RKO (cell line): ENCODE data around the gene ZNF48.

Experiments used
- DNase-seq: peaks from one replicate; pipeline ENCODE4 v3.0.0-alpha.2; 2016; ENCODE audit warnings: low spot score

Gene ZNF48

DNA sequence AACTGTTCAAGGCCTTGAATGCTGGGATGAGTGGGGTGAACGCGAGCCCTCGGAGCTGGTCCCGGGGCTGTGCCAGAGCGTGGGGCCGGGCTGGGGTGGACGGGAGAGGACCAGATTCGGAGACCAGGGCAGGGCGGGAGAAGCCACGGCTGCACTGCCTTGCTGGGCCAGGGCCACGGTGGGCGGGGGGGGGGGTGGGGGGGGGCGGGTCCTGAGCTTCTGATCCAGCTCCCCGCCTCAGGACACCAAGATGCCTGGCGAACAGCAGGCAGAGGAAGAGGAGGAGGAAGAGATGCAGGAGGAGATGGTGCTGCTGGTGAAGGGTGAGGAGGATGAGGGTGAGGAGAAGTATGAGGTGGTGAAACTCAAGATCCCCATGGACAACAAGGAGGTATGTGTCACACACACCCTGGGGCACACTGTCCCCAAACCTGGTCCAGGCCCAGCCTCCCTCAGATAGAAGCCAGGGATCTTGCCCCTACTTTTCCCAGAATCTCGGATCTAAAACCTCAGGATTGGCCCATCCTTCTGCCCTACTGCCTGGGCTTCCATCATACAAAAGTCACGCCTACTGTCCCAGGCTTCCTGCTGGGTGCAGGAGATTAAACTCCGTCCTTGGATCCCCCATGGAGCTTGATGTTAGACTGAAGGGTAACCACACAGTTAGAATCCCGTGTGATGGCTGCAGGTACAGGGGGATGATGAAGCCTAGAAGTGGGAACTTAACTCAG is 12.7 kb downstream of the ZNF48 start:
- DNase-seq: peak; percentile 66

DNA sequence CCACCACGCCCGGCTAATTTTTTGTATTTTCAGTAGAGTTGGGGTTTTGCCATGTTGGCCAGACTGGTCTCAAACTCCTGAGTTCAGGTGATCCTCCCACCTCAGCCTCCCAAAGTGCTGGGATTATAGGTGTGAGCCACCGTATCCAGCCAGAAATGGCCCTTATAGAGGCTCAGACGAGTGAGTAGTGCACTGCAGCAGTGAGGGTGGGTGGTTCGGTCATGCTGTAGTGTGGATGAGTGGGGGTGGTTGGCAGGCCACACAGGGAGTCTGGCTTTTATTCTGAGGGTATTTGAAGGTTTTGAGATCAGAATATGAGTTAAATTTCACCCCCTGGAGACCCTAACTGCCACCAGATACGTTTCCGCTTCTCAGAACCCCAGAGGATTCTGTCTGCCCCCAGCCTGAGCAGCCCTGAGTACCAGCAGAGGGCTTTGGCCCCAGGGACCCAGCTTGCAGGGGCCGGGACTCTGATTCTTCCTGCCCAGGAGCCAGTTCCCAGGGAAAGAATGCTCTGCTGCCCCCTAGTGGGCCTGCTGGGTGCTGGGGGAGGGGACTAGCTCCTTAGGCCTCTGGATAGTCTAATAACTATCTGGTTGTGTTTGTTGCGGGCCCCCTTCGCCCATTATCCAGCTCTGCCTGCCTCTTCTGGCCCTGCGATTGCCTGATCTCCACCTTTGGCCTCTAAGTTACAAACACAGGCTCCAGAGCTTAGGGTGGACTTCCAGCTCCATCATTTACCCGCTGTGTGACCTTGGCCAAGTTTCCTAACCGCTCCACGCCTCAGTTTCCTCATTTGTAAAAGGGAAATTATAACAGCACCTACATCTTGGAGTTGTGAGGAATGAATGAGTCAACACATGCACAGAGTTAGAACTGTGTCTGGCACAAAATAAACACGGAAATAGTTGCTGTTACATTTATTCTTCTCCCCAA is 14.2 kb downstream of the ZNF48 start:
- peak; percentile 90 for DNase-seq

DNA sequence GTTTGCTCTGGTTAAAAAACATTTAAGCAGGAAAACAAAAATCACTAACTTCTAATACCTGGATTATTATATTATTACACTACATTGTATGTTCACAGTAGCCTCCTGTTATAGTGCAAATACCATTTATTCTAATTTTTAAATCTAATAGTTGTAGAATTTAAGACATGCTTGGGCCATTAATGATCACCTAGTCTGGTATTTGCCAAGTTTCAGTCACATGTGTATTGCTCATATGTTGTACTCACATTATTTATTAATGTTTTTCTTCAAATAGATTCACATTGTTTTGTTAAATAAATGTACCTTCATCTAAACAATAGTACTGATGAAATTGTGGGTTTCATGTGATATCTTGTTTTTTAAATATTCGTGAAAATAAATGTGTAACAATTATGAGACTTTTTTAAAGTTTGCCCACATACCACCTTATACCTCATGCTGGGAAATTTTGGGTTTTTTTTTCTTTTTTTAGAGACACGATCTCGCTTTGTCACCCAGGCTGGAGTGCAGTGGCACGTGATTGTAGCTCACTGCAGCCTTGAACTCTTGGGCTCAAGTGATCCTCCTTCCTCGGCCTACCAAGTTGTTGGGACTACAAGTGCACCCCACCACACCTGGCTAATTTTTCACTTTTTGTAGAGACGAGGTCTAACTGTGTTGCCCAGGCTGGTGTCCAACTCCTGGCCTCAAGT is 18.0 kb downstream of the ZNF48 start:
- no peak for DNase-seq

DNA sequence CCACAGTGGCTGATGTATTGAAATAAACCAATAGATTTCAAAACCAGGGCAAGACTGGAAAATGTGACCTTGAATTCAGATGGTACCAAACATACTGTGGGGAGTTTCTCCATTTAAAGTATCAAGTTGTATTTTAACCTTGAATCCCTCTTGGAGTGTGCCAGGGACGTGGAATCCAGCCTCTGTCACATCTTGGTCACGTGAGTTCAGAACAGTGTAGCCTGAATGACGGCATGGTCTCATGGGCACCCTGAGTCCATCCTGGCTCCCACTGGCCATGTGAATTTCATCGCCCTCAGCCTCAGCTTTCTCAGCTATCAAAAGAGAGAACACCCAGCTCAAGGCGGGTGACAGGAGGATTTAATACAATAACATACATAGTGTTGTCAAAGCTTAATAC is 18.9 kb downstream of the ZNF48 start:
- no peak for DNase-seq

DNA sequence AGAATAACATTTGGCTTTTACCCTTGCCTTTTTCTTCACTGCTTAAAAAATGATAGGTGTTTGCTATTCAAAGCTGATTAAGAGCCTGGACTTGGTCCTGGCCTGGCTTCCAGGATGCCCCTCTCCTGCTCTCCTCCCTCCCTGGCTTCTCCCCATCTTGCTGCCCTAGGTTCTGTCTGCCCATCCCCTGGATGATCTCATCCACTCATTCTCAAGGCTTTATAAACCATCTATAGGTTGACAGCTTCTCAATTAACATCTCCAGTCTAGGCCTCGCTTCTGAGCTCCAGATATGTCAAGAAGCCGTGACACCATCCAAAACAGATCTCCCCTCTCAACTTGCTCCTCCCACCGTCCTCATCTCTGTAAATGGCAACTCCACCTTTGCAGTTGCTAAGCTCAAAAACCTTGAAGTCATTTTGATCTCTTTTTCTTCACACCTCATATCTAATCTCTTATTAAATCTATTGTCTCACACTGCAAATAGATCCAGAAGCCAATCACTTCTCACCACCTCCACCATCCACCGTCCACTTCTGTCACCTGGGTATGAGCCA is 20.9 kb downstream of the ZNF48 start:
- DNase-seq: no peak

DNA sequence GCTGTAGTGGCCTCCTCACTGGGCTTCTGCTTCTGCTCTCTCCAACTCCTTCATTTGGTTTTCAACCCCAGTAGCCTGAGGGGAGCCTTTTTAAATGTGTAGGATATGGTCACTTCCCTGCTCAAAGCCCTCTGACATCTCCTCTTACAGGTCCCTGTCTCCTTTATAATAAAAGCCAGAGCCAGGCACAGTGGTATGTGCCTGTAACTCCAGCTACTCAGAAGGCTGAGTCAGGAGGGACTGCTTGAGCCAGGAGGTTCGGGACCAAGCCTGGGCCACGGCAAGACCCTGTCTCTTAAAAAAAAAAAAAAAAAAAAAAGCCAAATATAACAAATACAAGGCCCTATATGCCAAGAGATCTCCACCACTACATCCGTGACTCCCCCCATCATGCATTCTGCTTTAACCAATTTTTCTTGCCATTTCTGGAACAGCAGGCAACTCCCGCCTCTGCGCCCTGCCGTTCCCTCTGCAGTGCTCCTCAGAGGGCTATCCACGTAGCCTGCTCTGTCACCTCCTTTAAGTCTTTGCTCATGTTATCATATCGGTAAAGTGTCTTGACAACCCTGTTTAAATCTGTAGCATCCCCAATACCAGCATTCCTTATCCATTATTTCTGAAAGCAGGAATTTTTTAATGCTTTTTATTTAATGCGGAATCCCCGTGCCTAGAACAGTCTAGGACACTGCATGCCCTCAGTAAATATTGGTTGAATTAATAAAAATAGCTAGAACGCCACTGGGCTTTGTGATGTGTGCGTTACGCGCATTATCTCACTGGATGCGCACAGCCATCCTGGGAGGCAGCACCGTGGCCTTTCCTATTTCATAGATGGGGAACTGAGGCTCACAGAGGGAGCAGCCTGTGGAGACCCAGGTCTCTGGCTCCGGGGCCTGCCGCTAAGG is 21.7 kb downstream of the ZNF48 start:
- no peak for DNase-seq

DNA sequence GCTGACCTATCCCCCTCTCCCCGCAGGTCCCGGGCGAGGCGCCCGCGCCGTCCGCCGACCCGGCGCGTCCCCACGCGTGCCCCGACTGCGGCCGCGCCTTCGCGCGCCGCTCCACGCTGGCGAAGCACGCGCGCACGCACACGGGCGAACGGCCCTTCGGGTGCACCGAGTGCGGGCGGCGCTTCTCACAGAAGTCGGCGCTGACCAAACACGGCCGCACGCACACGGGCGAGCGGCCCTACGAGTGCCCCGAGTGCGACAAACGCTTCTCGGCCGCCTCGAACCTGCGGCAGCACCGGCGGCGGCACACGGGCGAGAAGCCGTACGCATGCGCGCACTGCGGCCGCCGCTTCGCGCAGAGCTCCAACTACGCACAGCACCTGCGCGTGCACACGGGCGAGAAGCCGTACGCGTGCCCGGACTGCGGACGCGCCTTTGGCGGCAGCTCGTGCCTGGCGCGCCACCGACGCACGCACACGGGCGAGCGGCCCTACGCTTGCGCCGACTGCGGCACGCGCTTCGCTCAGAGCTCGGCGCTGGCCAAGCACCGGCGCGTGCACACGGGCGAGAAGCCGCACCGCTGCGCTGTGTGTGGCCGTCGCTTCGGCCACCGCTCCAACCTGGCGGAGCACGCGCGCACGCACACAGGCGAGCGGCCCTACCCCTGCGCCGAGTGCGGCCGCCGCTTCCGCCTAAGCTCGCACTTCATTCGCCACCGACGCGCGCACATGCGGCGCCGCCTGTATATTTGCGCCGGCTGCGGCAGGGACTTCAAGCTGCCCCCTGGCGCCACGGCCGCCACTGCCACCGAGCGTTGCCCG is 22.5 kb downstream of the ZNF48 start:
- peak; percentile 96 for DNase-seq

DNA sequence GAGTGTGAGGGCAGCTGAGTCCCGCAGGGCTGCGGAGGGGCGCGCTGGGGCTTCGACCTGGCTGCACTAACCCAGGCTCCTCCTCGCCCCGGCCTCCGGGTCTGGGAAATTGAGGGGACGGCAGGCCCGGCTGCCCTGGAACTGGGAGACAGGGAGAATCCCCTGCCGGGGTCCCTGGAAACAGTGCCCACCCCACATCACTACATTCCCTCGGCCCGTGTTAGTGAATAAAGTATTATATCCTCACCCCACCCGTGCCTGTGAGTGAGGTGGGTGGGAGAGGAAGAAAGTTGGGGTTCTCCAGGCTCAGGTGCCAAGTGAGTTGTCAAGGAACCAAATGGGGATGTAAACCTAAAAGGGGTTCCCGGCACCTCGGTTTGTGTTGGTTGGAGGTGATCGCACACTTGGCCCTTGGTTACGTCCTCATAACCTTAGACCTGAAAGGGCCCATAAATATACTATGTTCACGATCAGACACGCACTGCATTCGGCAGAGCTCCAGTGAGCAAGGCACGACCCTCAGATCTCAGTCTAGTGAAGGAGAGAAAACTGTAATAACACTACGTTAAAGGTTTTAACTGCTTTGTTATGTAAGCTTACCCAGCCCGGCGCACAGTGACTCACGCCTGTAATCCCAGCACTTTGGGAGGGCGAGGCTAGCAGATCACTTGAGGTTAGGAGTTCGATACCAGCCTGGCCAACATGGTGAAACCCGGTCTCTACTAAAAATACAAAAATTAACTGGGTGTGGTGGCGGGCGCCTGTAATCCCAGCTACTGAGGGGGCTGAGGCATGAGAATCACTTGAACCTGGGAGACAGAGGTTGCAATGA is 23.3 kb downstream of the ZNF48 start:
- DNase-seq: no peak

DNA sequence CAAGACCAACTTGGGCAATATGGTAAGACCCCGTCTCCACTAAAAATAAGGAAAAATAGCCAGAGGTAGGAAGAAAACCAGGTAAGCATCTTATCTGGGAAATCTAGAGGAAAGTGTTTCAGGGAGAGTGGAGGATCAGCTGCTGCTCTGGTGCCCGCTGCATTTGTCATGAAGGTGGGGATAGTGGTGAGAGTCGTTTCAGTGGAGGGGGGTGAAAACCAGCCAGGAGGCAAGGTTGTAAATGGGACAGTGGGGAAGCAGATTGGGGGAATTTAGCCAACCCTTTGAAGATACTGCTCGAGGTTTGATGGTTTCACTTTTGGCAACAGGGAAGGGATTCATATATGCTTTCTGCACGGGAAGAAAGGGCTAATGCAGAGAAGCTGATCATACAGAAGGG is 25.8 kb downstream of the ZNF48 start:
- DNase-seq: no peak

DNA sequence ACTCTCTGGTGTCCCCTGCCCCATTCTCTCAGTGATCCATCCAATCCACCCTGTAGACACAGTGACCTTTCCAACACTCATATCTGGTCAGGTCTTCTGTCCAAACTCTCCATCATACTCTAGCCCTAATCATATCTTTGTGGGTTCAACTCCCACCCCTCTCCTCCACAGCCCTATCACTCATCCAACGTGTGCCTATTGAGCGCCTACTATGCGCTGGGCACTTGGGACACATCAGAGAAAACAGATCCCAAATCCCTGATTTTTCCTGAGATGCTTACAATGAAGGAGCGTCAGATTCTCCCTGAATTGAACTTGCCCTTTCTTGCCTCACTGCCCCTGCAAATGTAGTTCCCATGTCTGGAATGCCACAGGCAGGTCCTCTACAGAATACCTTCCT is 32.8 kb downstream of the ZNF48 start:
- no peak for DNase-seq

DNA sequence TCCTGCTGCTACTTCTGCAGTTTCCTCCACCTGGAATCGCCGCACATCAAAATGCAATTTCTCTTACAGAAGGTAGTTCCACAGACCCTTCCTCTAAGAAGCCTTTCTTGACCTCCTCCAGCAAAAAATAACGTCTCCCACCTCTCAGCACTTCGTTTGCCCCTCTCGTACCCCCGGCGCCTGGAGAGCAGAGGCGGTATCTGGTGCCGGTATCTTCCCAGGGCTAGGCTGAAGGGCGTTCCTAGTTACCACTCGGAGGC is 34.1 kb downstream of the ZNF48 start:
- no peak for DNase-seq

DNA sequence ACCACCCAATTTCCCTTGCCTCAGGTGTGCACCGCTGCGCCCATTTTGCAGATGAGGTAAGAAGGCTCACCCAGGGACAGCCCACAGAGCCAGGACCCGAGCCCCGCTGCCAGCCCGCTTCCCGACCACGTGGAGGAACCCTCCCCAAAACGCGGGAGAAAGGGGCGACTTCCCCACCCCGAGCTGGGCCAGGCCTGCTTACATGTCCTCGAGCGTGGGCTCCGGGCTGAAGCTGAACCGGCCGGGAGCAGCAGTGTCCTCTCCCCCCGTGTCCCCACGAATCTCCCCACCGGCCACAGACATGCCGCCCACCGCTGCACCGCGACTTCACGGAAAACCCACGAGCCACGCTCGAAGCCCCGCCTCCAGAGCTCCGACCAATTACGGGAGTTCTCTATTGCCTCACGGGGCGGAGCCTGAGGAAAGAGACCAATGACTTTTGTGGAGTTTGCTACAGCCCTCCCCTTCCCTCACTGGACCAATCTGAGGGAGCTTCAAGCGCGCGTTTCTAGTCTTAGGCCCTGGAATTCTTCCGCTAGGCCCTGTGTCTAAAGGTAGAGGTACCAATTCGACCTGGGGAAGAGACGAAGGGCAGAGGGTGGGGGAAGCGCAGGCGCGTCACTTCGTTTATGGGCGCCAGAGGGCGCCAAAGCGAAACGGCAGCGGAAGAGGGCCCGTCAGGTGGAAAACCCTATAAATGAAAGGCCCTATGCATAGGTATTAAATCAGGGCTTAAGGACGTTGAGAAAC is 34.6 kb downstream of the ZNF48 start, which contains the start of gene DCTPP1:
TSS of gene DCTPP1 (minus strand) at position 353 of the 750 bp plus-strand sequence. CDS start at position 303, 50 bp downstream.
- peak; percentile 99 for DNase-seq

DNA sequence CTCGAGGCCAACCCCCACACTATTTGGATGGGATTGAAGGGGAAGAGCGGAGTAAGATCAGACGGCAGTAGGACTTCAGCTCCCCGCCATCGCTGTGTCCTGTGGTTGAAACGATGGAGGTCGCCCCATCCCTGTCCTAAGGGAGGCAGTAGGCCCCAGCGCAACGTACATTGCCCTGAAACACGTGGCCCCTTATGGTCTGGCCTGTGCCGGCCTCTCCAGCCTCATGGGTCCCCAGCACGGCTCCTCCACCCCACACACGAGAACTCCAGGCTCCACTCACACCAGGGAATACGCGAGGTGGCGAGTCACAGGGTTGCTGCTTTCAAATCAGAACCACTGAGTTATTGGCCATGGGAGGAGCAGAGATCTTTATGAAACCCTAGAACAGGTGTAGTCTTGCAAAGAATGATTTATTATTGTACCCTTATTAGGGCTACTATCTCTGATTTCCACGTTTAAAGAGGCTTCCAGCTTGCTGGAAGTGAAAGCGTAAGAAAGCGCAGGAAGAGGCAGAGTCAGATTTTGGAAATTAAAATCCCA is 35.3 kb downstream of the ZNF48 start:
- no peak for DNase-seq

DNA sequence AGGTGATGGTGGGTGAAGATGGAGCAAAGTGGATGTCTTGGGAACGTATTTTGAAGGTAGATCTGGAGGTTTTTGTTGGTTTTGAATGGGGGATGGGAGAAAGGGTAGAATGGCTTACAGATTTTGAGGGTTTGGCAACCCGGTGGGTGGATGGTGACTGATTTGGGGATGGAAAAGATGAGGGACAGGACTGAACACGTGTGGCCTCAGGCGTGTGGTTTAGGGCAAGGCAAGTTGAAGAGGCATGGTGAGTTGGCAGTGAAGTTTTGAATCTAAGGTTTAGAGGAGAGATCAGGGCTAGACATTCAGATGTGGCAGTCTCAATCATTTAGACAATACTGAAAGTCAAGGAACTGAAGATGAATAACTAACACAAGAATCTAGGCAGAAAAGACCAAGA is 39.6 kb downstream of the ZNF48 start:
- DNase-seq: no peak

DNA sequence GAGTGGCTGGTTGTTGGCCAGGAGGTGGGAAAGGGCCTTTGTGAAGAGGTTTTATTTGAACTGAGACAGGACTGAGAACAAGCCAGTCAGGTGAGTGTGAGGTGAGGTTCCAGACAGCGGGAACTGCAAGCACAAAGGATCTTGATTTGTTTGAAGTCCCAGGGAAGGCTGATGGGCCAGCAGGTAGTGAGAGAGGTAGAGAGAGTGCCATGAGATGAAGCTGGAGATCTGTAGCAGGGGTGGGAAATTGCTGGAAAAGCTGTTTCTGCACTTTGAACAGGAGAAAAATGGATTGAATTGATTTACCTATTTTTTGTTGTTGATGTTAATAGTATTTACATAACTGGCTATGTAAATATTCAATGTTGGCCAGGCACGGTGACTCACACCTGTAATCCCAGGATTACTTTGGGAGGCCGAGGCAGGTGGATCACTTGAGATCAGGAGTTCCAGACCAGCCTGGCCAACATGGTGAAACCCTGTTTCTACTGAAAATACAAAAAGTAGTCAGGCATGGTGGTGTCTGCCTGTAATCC is 42.4 kb downstream of the ZNF48 start:
- no peak for DNase-seq

DNA sequence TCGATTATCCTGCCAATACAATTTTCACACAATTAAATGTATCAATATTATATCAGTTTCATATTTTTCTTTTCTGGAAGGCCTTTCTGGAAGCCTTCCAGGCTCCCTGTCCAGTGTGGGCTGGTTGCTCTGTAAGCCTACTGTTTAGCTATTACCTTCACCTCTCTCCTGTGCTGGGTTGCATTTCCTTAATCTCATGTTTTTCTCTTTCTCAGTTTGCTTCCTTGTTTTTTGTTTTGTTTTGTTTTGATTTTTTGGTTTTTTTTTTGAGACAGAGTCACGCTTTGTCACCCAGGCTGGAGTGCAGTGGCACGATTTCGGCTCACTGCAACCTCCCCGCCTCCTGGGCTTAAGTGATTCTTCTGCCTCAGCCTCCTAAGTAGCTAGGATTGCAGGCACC is 43.6 kb downstream of the ZNF48 start:
- no peak for DNase-seq

DNA sequence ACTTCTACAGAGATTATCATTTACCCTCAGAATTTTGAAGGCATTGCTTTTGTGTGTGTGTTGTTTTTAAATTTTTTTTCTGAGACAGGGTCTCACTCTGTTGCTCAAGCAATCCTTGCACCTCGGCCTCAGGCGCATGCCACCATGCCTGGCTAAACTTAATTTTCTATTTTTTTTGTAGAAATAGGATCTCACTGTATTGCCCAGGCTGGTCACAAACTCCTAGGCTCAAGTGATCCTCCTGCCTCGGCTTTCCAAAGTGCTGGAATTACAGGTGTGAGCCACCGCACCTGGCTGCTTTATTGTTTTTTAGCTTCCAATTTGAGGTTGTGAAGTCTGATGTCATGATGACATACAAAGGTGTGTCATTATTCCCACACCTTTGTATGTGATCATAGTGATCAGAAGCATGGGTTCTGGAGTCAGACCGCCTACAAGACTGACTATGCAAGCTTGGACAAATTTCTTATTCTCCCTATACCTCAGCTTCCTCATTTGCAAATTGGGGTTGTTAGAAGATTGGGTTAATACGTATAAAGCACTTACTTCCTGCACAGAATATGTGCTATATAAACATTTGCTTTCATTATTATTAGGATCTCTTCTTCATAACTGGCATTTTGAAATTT is 44.6 kb downstream of the ZNF48 start:
- no peak for DNase-seq

DNA sequence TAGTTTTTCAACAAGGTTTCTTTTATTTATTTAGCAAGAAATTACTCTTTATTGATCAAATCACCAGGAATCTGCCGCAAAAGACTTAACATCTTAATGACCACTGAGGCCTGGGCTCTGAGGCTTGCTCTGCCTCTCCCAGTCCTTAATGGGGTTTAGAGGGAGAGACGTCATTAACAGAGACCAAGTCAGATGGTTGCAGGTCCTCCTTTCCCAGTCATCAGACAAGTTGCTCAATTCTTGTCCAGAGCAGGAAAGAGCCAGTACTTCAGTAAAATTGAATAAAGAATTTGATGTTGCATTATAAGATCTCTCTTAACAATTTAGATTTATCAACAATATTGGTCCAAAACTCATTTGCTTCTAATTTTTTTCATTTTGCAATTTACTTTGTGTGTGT is 48.4 kb downstream of the ZNF48 start:
- no peak for DNase-seq
